ENCODE measurements around the gene NUP88.
A peak's percentile ranks its signal among the peaks of the same experiment; 100 is the strongest.

Gene NUP88

GRCh38 chr17:5419959-5420653 lies 644 bp upstream of the NUP88 start, which contains the start of gene RPAIN:
RPAIN (plus strand) TSS chr17:5420182; CDS start chr17:5420211, 29 bp downstream.
- DNase-seq (ENCODE audit: extremely low read depth, low read depth): no peak

GRCh38 chr17:5418858-5419355 lies 555 bp downstream of the NUP88 start:
- TF ChIP-seq CTCF (IDR thresholded peaks at IDR 0.05; ENCODE audit: low read depth, low read length, missing control alignments): no peak
- DNase-seq (ENCODE audit: extremely low read depth, low read depth): no peak
- peak overlapping the region; percentile 95 for H3K4me3 ChIP-seq (replicated peaks; ENCODE audit: low read depth, low read length)

More at GRCh38 chr17:5419959-5420653, 644 bp upstream of the NUP88 start, which contains the start of gene RPAIN:
- TF ChIP-seq CTCF (IDR thresholded peaks at IDR 0.05; ENCODE audit: low read depth, low read length, missing control alignments): no peak
- peak within 1 kb of the TSS; percentile 95 for H3K4me3 ChIP-seq (replicated peaks; ENCODE audit: low read depth, low read length)

- no peak for DNase-seq (ENCODE audit: extremely low read depth, low read depth)
- no peak for TF ChIP-seq CTCF (IDR thresholded peaks at IDR 0.05; ENCODE audit: low read depth, low read length, missing control alignments)
- peak overlapping the region; percentile 95 for H3K4me3 ChIP-seq (replicated peaks; ENCODE audit: low read depth, low read length)
Measured at GRCh38 chr17:5416901-5417300, 2.6 kb downstream of the NUP88 start.

- peak; percentile 46 for DNase-seq (ENCODE audit: extremely low read depth, low read depth)
- no peak overlapping the region for H3K4me3 ChIP-seq (replicated peaks; ENCODE audit: low read depth, low read length)
- no peak for TF ChIP-seq CTCF (IDR thresholded peaks at IDR 0.05; ENCODE audit: low read depth, low read length, missing control alignments)
Measured at GRCh38 chr17:5413682-5414081, 5.8 kb downstream of the NUP88 start.

GRCh38 chr17:5410594-5411272 lies 8.7 kb downstream of the NUP88 start:
- H3K4me3 ChIP-seq (replicated peaks; ENCODE audit: low read depth, low read length): no peak overlapping the region
- TF ChIP-seq CTCF (IDR thresholded peaks at IDR 0.05; ENCODE audit: low read depth, low read length, missing control alignments): no peak
- DNase-seq (ENCODE audit: extremely low read depth, low read depth): no peak

GRCh38 chr17:5408186-5408585 lies 11.3 kb downstream of the NUP88 start:
- no peak overlapping the region for H3K4me3 ChIP-seq (replicated peaks; ENCODE audit: low read depth, low read length)
- no peak for TF ChIP-seq CTCF (IDR thresholded peaks at IDR 0.05; ENCODE audit: low read depth, low read length, missing control alignments)

More at GRCh38 chr17:5408186-5408585, 11.3 kb downstream of the NUP88 start:
- DNase-seq (ENCODE audit: extremely low read depth, low read depth): no peak

Data from HFF-Myc (cell line).